CD14-positive monocyte (primary cell): ENCODE measurements around the gene PKP3. TPM values are rescaled to one million over a fixed set of nuclear protein-coding genes. Genes with fewer than 3 reads are reported as not detected.
"Not testable (repeated sequence)": the region's sequence is repeated elsewhere in the genome, so short reads cannot be mapped to it uniquely, and the experiment has no call there.

Experiments used
- DNase-seq, 3 donors: peaks; one replicate each; pipeline ENCODE4 v3.0.0-alpha.2; 2011 to 2022
- H2AFZ ChIP-seq: 2 replicates; pipeline ENCODE4 v1.6.0; 2012; ENCODE audit warnings: mild to moderate bottlenecking, low read depth, low read length, inconsistent platforms; ENCODE audit not compliant: insufficient read depth, poor library complexity, severe bottlenecking
- H3K27ac ChIP-seq, 2 donors: 1 replicate in 1 of 2; 2 replicates in 1 of 2; pipeline ENCODE4 v1.5.1; 2012 to 2013; ENCODE audit warnings: low read length in 2 of 2, control low read depth in 1 of 2, inconsistent platforms in 1 of 2, low read depth in 1 of 2, mild to moderate bottlenecking in 1 of 2
- H3K27me3 ChIP-seq, 2 donors: one replicate each; pipeline versions ENCODE4 v1.6.0 to v1.6.1; 2011 to 2013; ENCODE audit warnings: low read length in 2 of 2; ENCODE audit not compliant: control insufficient read depth in 2 of 2, insufficient read depth in 2 of 2
- H3K36me3 ChIP-seq, 2 donors: replicated peaks in 1 of 2; 1 replicate in 1 of 2; 2 replicates in 1 of 2; pipeline versions ENCODE4 v1.5.1 to v1.6.1; 2012 to 2013; ENCODE audit warnings: low read length in 2 of 2, control low read depth in 1 of 2, inconsistent platforms in 1 of 2, mild to moderate bottlenecking in 1 of 2; ENCODE audit not compliant: insufficient read depth in 2 of 2, control insufficient read depth in 1 of 2
- H3K4me1 ChIP-seq, 2 donors: 1 replicate in 1 of 2; 2 replicates in 1 of 2; pipeline versions ENCODE4 v1.5.1 to v1.6.1; 2012 to 2013; ENCODE audit warnings: low read length in 2 of 2, control low read depth in 1 of 2, inconsistent platforms in 1 of 2, mild to moderate bottlenecking in 1 of 2, moderate library complexity in 1 of 2; ENCODE audit not compliant: insufficient read depth in 2 of 2, control insufficient read depth in 1 of 2
- H3K4me2 ChIP-seq: replicated peaks from 2 replicates; pipeline ENCODE3; 2012; ENCODE audit warnings: low read length, moderate library complexity, mild to moderate bottlenecking; ENCODE audit not compliant: poor library complexity, severe bottlenecking; ENCODE audit errors: extremely low read depth
- H3K4me3 ChIP-seq, 3 experiments: fragments of 200-600 bp in 1 of 3; sonication (generic) in 1 of 3; replicated peaks in 1 of 3; 1 replicate in 2 of 3; 2 replicates in 1 of 3; pipeline ENCODE4 v1.5.1; 2011 to 2013; ENCODE audit warnings: low read length in 3 of 3, mild to moderate bottlenecking in 3 of 3, control low read depth in 2 of 3, low read depth in 2 of 3, inconsistent platforms in 1 of 3, moderate library complexity in 1 of 3
- H3K79me2 ChIP-seq: 2 replicates; pipeline ENCODE4 v1.6.0; 2012; ENCODE audit warnings: mild to moderate bottlenecking, control low read depth, inconsistent platforms, low read length, moderate library complexity; ENCODE audit not compliant: insufficient read depth
- H3K9ac ChIP-seq: 2 replicates; pipeline ENCODE4 v1.6.0; 2017; ENCODE audit warnings: low read length, mild to moderate bottlenecking; ENCODE audit not compliant: insufficient read depth, poor library complexity, severe bottlenecking
- H3K9me3 ChIP-seq, 2 donors: replicated peaks in 1 of 2; 1 replicate in 1 of 2; 2 replicates in 1 of 2; pipeline versions ENCODE4 v1.5.1 to v1.6.1; 2012 to 2013; ENCODE audit warnings: low read length in 2 of 2, control low read depth in 1 of 2; ENCODE audit not compliant: control insufficient read depth in 1 of 2, insufficient read depth in 1 of 2
- H4K20me1 ChIP-seq: 2 replicates; pipeline ENCODE4 v1.6.0; 2012; ENCODE audit warnings: mild to moderate bottlenecking, low read length, control low read depth, moderate library complexity; ENCODE audit not compliant: insufficient read depth
- H3K27ac Mint-ChIP-seq, 7 donors: one replicate each; pipeline ENCODE4 v1.8.0; 2020; ENCODE audit warnings: mild to moderate bottlenecking in 7 of 7, mixed read lengths in 7 of 7, moderate library complexity in 6 of 7, inconsistent platforms in 2 of 7
- H3K27me3 Mint-ChIP-seq, 3 donors: one replicate each; pipeline ENCODE4 v1.8.0; 2021 to 2022; ENCODE audit warnings: low read depth in 3 of 3, mild to moderate bottlenecking in 3 of 3, mixed read lengths in 3 of 3, moderate library complexity in 3 of 3, inconsistent platforms in 1 of 3
- H3K36me3 Mint-ChIP-seq, 2 donors: one replicate each; pipeline ENCODE4 v1.8.0; 2020; ENCODE audit warnings: mixed read lengths in 2 of 2, inconsistent platforms in 1 of 2, mild to moderate bottlenecking in 1 of 2
- H3K4me1 Mint-ChIP-seq: one replicate; pipeline ENCODE4 v1.8.0; 2020; ENCODE audit warnings: mild to moderate bottlenecking, mixed read lengths
- H3K4me3 Mint-ChIP-seq, 2 donors: one replicate each; pipeline ENCODE4 v1.8.0; 2020; ENCODE audit warnings: mild to moderate bottlenecking in 2 of 2, mixed read lengths in 2 of 2, moderate library complexity in 1 of 2
- H3K9me3 Mint-ChIP-seq, 7 donors: one replicate each; pipeline ENCODE4 v1.8.0; 2020 to 2022; ENCODE audit warnings: mixed read lengths in 7 of 7, mild to moderate bottlenecking in 6 of 7, moderate library complexity in 6 of 7, inconsistent platforms in 2 of 7
- CTCF ChIP-seq: fragments of 200-600 bp; IDR thresholded peaks from one replicate; pipeline ENCODE4 v1.8.0; 2022; ENCODE audit warnings: antibody characterized with exemption, mild to moderate bottlenecking
- WGBS: methylation state at CpG from one replicate; pipeline ENCODE4 v1.1.5; 2013; ENCODE audit warnings: missing lambda C conversion rate; ENCODE audit not compliant: insufficient coverage; 5-methylcytosine and 5-hydroxymethylcytosine counted together
- intact Hi-C, 2 donors: fragments of 100-400 bp; cut with micrococcal nuclease; formaldehyde crosslinking; loops; one replicate each; pipeline versions ENCODE4 v1.15.0 to v1.15.1; 2023
- polyA plus RNA-seq, 3 donors: library from polyadenylated mRNA; depleted of rRNA in 1 of 3; unstranded in 2 of 3; stranded (reverse) in 1 of 3; fragments of 300-500 nt in 2 of 3; fragments of >200 nt in 1 of 3; fragmentation: Illumina TruSeq in 2 of 3; gene quantifications; 1 replicate in 2 of 3; 2 replicates in 1 of 3; pipeline ENCODE4 v1.2.3, GENCODE V29; 2012 to 2021

The PKP3 gene
- polyA plus RNA-seq, 3 donors: not detected

GRCh38 chr11:411520-411919 lies 17.5 kb downstream of the PKP3 start:
- H3K27me3 ChIP-seq, H3K27me3 Mint-ChIP-seq, H3K27ac Mint-ChIP-seq, H3K9ac ChIP-seq, H3K27ac ChIP-seq, DNase-seq, H3K9me3 ChIP-seq, H3K4me2 ChIP-seq, H2AFZ ChIP-seq, H3K4me3 Mint-ChIP-seq, H3K36me3 Mint-ChIP-seq, H3K9me3 Mint-ChIP-seq, H3K4me3 ChIP-seq, H3K36me3 ChIP-seq: not testable (repeated sequence)
- peaks cover 15% of the 10 kb centered on the region for H4K20me1 ChIP-seq
- intact Hi-C loops: loop anchor here in 1 of 2 donors (5.0 kb wide), 1 partner anchor 36 kb away; no protein-coding TSS in a partner anchor
- WGBS: 100% methylated on average over 2 of the region's 11 CpGs
- peaks cover 35% of the 10 kb centered on the region for H3K4me1 Mint-ChIP-seq
- peaks cover 38% of the 10 kb centered on the region for H3K79me2 ChIP-seq
- peaks cover 43 to 49% of the 10 kb centered on the region in 2 donors for H3K4me1 ChIP-seq

- WGBS: 92% methylated on average over 11 of the region's 15 CpGs
- no peak for TF ChIP-seq CTCF
- intact Hi-C loops: loop anchor here in 1 of 2 donors (5.0 kb wide), 1 partner anchor 35 kb away; no protein-coding TSS in a partner anchor
- H3K4me2 ChIP-seq: peak overlapping the region; percentile 96
- DNase-seq: no peak
- peaks cover 0 to 4% (median 3%) of the 10 kb centered on the region in 3 donors for H3K27me3 Mint-ChIP-seq
- H4K20me1 ChIP-seq: peaks cover 15% of the 10 kb centered on the region
- H3K4me3 Mint-ChIP-seq: peak overlapping the region in 1 of 2 donors; percentile 84
- H2AFZ ChIP-seq: no peak overlapping the region
- peaks cover 36% of the 10 kb centered on the region for H3K4me1 Mint-ChIP-seq
- no peak overlapping the region for H3K9ac ChIP-seq
- peak overlapping the region in 1 of 3 experiments; percentile 96 for H3K4me3 ChIP-seq
- no peaks in the 10 kb centered on the region for H3K9me3 Mint-ChIP-seq
- H3K4me1 ChIP-seq: peaks cover 39 to 47% of the 10 kb centered on the region in 2 donors
- H3K79me2 ChIP-seq: peaks cover 38% of the 10 kb centered on the region
- peaks cover 0 to 2% of the 10 kb centered on the region in 2 donors for H3K36me3 ChIP-seq
- no peaks in the 10 kb centered on the region for H3K27me3 ChIP-seq
- H3K27ac ChIP-seq: no peak overlapping the region
- no peak overlapping the region for H3K27ac Mint-ChIP-seq
- H3K36me3 Mint-ChIP-seq: no peaks in the 10 kb centered on the region
- no peaks in the 10 kb centered on the region for H3K9me3 ChIP-seq
Measured at GRCh38 chr11:412641-413119, 18.7 kb downstream of the PKP3 start.
